Stimulated activated CD4-positive, alpha-beta T cell treated with anti-CD3 and anti-CD28 coated beads, Interleukin-4, amount 100 ng/mL, for 1 hour (primary cell): ENCODE measurements around the gene CIBAR2.

Experiments
- DNase-seq: peaks from one replicate; pipeline ENCODE4 v3.0.0-alpha.2; 2020

CIBAR2 gene

GRCh38 chr16:85144026-85144915, 32.0 kb upstream of the CIBAR2 start:
- DNase-seq: no peak

- DNase-seq: no peak
These were observed 30.5 kb upstream of the CIBAR2 start for GRCh38 chr16:85142771-85143211.

GRCh38 chr16:85142129-85142513, 29.8 kb upstream of the CIBAR2 start:
- no peak for DNase-seq

GRCh38 chr16:85141491-85142128, 29.3 kb upstream of the CIBAR2 start:
- no peak for DNase-seq

- no peak for DNase-seq
These were observed 28.3 kb upstream of the CIBAR2 start for GRCh38 chr16:85140455-85141012.

- DNase-seq: no peak
These were observed 27.6 kb upstream of the CIBAR2 start for GRCh38 chr16:85139881-85140339.

GRCh38 chr16:85138825-85139627, 26.8 kb upstream of the CIBAR2 start:
- DNase-seq: no peak

- DNase-seq: no peak
These were observed 26.0 kb upstream of the CIBAR2 start for GRCh38 chr16:85138073-85138824.

GRCh38 chr16:85137323-85138072, 25.2 kb upstream of the CIBAR2 start:
- DNase-seq: no peak

- DNase-seq: no peak
These were observed 24.5 kb upstream of the CIBAR2 start for GRCh38 chr16:85136702-85137322.

GRCh38 chr16:85136213-85136701, 24.0 kb upstream of the CIBAR2 start:
- no peak for DNase-seq

GRCh38 chr16:85134789-85135142, 22.5 kb upstream of the CIBAR2 start:
- DNase-seq: no peak

GRCh38 chr16:85134076-85134788, 22.0 kb upstream of the CIBAR2 start:
- no peak for DNase-seq

GRCh38 chr16:85133290-85133599, 21.0 kb upstream of the CIBAR2 start:
- DNase-seq: no peak

GRCh38 chr16:85132456-85133289, 20.4 kb upstream of the CIBAR2 start:
- DNase-seq: no peak

- no peak for DNase-seq
These were observed 18.4 kb upstream of the CIBAR2 start for GRCh38 chr16:85130705-85131028.

- DNase-seq: no peak
These were observed 17.8 kb upstream of the CIBAR2 start for GRCh38 chr16:85129876-85130704.

- DNase-seq: no peak
These were observed 16.0 kb upstream of the CIBAR2 start for GRCh38 chr16:85128079-85128837.
